Immature natural killer cell (primary cell): ENCODE measurements around the gene DHX30. TPM values are rescaled to one million over a fixed set of nuclear protein-coding genes. Genes with fewer than 3 reads are reported as not detected.
"Not testable (repeated sequence)": the region's sequence is repeated elsewhere in the genome, so short reads cannot be mapped to it uniquely, and the experiment has no call there.

ENCODE experiments used
- DNase-seq, 3 donors: peaks; one replicate each; pipeline ENCODE4 v3.0.0; 2022; ENCODE audit warnings: mixed read lengths in 1 of 3
- H3K27ac Mint-ChIP-seq, 6 donors: one replicate each; pipeline ENCODE4 v1.8.0; 2020; ENCODE audit warnings: mixed read lengths in 6 of 6, mild to moderate bottlenecking in 5 of 6, inconsistent platforms in 4 of 6, moderate library complexity in 3 of 6
- H3K27me3 Mint-ChIP-seq, 3 donors: one replicate each; pipeline ENCODE4 v1.8.0; 2020 to 2021; ENCODE audit warnings: low read depth in 3 of 3, mild to moderate bottlenecking in 3 of 3, mixed read lengths in 3 of 3, moderate library complexity in 3 of 3, inconsistent platforms in 1 of 3
- H3K36me3 Mint-ChIP-seq, 3 donors: one replicate each; pipeline ENCODE4 v1.8.0; 2020; ENCODE audit warnings: mixed read lengths in 3 of 3, inconsistent platforms in 2 of 3, mild to moderate bottlenecking in 2 of 3
- H3K4me1 Mint-ChIP-seq, 2 donors: one replicate each; pipeline ENCODE4 v1.8.0; 2020; ENCODE audit warnings: inconsistent platforms in 2 of 2, mild to moderate bottlenecking in 2 of 2, mixed read lengths in 2 of 2, moderate library complexity in 1 of 2
- H3K4me3 Mint-ChIP-seq, 5 donors: one replicate each; pipeline ENCODE4 v1.8.0; 2020; ENCODE audit warnings: mild to moderate bottlenecking in 5 of 5, mixed read lengths in 5 of 5, inconsistent platforms in 3 of 5, moderate library complexity in 3 of 5
- H3K9me3 Mint-ChIP-seq, 6 donors: one replicate each; pipeline ENCODE4 v1.8.0; 2020; ENCODE audit warnings: mild to moderate bottlenecking in 6 of 6, mixed read lengths in 6 of 6, inconsistent platforms in 4 of 6, moderate library complexity in 3 of 6
- polyA plus RNA-seq, 3 donors: library from polyadenylated mRNA; unstranded; fragments of 300-500 nt; fragmentation: Illumina TruSeq; gene quantifications; one replicate each; pipeline ENCODE4 v1.2.3, GENCODE V29; 2021

The DHX30 gene
- polyA plus RNA-seq, 3 donors from 2014 or later: 23.2 to 44.4 (median 28.0) TPM

DNA sequence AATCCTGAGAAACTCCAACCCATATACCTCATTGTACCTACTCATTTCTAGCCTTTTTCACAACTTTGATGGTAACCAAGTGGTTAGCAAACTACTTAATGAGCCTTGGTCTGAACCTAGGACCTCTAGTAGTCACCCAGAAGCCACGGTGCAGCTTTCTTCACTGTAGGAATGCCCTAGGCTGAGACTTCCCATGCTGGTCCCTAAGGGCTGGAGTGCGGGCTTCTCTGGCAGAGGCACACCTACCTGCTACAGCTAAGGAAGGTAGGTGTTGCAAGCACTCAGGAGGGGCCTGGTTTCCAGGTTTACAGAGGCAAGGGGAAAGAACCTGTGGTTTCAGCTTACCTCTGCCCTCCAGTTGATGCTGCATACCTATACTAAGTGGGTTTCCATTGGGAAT, 65.4 kb downstream of the DHX30 start:
- no peak overlapping the region for H3K4me3 Mint-ChIP-seq
- no peaks in the 10 kb centered on the region for H3K4me1 Mint-ChIP-seq
- peaks cover 0 to 1% (median 0%) of the 10 kb centered on the region in 6 donors for H3K9me3 Mint-ChIP-seq
- H3K36me3 Mint-ChIP-seq: peaks cover 31 to 45% (median 32%) of the 10 kb centered on the region in 3 donors
- H3K27ac Mint-ChIP-seq: no peak overlapping the region
- no peaks in the 10 kb centered on the region for H3K27me3 Mint-ChIP-seq
- no peak for DNase-seq

DNA sequence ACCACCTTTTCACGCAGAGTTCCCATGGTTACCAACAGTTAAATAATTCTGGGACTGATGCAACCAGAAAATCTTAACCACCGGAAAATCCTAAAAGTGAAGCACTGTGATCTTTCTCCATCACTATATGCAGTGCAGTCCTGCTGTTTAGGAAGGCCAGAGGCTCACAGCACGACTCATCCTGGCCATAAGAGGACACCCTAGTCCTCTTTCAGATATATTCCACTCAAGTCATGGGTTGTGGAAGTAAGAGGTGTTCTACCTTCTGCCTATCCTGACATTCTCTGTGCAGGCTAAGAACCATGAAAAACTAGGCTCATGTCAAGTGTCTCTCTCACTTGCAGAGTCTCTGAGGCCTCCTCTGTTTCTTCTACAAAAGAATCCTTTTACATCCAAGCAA, 67.2 kb downstream of the DHX30 start:
- Mint-ChIP-seq H3K9me3 (peaks cover 0 to 1% (median 0%) of the 10 kb centered on the region in 6 donors), H3K27ac (peak overlapping the region in 1 of 6 donors; percentile 50), H3K4me3 (no peak overlapping the region), H3K27me3 (no peaks in the 10 kb centered on the region), H3K4me1 (no peaks in the 10 kb centered on the region), H3K36me3 (peaks cover 31 to 47% (median 31%) of the 10 kb centered on the region in 3 donors)
- DNase-seq: no peak

DNA sequence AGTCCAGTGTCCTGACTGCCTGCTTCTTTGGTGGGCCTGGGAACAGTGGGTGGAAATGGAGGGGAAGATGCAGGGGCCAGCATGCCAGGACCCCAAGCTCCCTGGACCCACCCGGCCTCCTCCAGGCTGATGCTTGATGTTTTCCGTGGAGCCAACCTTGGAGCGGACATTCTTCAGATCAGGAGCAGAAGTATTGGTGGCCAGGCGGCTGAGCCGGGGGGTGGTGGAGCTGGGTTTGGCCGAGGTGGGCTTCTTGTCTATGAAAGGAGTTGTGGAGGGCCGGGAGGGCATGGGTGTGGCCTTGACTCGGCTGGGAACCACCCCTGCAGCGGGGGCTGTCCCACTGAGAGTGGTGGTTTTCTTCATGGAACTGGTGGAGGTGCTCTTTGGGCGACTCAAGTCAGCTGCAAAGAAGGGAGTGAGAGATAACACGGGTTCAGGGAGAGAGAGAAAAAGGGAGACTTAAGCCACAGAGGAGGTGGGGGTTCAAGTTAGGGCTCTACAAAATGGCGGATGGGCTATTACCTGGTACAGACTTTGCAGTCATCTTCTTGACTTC, 67.8 kb downstream of the DHX30 start:
- H3K36me3 Mint-ChIP-seq: peaks cover 26 to 44% (median 26%) of the 10 kb centered on the region in 3 donors
- no peak for DNase-seq
- peaks cover 0 to 1% (median 0%) of the 10 kb centered on the region in 6 donors for H3K9me3 Mint-ChIP-seq
- H3K4me1 Mint-ChIP-seq: no peaks in the 10 kb centered on the region
- no peak overlapping the region for H3K27ac Mint-ChIP-seq
- no peaks in the 10 kb centered on the region for H3K27me3 Mint-ChIP-seq
- no peak overlapping the region for H3K4me3 Mint-ChIP-seq

DNA sequence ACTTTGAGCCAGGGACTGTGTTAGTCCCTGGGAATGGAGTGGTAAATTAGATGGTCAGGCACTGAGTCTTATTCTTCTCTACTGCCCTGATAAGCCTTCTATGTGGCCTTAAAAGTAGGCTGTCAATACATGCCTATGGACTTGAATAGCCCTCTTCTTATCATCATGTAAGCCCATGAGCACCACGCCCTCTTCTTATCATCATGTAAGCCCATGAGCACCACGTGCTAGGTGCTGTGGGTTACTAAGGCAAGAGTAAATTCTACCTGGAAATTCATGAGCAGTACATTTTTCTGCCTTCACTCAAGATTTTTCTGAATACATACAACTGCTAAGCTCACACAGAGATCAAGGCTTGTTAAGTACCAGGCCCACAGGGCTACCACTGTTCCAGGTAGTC, 68.5 kb downstream of the DHX30 start:
- Mint-ChIP-seq H3K9me3 (peaks cover 0 to 1% (median 0%) of the 10 kb centered on the region in 6 donors), H3K27ac (peak overlapping the region in 1 of 6 donors; percentile 25), H3K4me3 (no peak overlapping the region), H3K36me3 (peaks cover 20 to 40% (median 21%) of the 10 kb centered on the region in 3 donors), H3K27me3 (no peaks in the 10 kb centered on the region), H3K4me1 (no peaks in the 10 kb centered on the region)
- no peak for DNase-seq

DNA sequence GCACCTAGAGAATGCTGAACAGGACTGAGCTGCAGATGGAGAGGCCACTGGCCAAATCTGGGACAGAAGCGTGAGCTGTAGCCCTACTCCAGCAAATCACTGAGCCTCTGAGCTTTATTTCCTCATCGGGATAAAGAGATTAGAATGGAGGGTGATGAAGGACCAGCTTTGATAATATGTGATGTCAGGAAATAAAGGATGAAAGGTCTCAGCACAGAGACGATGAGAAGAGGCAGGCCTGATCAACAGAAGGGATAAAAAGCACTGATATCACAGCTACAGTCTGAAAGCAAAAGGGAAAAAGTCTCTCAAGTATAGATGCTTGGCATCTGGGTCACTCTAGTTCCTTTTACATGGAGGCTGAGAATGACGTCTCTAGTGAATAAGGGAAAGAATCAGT, 70.0 kb downstream of the DHX30 start:
- no peak for DNase-seq
- Mint-ChIP-seq H3K9me3 (no peaks in the 10 kb centered on the region), H3K4me1 (peaks cover 9 to 11% of the 10 kb centered on the region in 2 donors), H3K27ac (no peak overlapping the region), H3K27me3 (no peaks in the 10 kb centered on the region), H3K36me3 (peaks cover 18 to 37% (median 21%) of the 10 kb centered on the region in 3 donors), H3K4me3 (no peak overlapping the region)

DNA sequence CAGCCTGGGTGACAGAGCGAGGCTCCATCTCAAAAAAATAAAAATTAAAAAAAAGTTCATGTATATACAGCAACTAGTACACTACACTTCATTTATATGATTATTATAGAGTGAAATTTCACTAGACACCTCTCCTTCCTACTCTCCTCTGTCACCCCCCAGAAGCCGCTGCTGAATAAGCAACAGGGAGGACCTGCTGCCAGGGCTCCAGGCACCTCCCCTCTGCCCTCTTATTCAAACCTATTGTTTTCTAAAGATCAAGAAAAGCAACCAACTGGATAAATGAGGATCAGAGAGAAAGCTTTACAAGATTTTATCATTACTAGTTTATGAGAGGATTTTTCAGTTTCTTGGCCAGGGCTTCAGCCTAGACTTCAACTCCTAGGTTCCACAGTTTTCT, 71.5 kb downstream of the DHX30 start:
- H3K27ac Mint-ChIP-seq: no peak overlapping the region

DNA sequence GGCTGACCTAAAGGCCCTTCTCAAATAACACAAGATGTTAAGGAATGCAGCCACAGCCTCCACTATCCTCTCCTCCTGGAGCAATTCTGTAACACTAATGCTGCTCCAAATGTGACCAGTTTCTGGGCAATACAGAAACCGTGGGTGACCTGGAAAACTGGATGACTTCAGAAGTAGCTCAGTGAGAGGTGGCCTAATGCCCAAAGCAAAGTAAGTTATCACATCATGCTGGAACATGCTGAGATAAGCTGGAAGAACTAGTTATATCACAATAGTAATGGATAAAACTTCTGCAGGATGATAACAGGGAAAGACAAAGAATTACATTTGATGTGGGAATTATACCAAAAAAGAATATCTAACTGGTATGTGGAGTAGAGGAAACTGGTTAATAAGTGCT, 72.0 kb downstream of the DHX30 start:
- H3K27me3 Mint-ChIP-seq: no peaks in the 10 kb centered on the region
- H3K9me3 Mint-ChIP-seq: no peaks in the 10 kb centered on the region
- H3K4me3 Mint-ChIP-seq: no peak overlapping the region
- no peak overlapping the region for H3K27ac Mint-ChIP-seq
- no peak for DNase-seq
- peaks cover 9 to 23% (median 9%) of the 10 kb centered on the region in 3 donors for H3K36me3 Mint-ChIP-seq
- peaks cover 9 to 13% of the 10 kb centered on the region in 2 donors for H3K4me1 Mint-ChIP-seq

More for the DNA sequence above, 71.5 kb downstream of the DHX30 start:
- Mint-ChIP-seq H3K36me3 (peaks cover 13 to 27% (median 14%) of the 10 kb centered on the region in 3 donors), H3K4me3 (no peak overlapping the region), H3K9me3 (no peaks in the 10 kb centered on the region), H3K4me1 (peaks cover 9 to 13% of the 10 kb centered on the region in 2 donors), H3K27me3 (no peaks in the 10 kb centered on the region)
- no peak for DNase-seq

DNA sequence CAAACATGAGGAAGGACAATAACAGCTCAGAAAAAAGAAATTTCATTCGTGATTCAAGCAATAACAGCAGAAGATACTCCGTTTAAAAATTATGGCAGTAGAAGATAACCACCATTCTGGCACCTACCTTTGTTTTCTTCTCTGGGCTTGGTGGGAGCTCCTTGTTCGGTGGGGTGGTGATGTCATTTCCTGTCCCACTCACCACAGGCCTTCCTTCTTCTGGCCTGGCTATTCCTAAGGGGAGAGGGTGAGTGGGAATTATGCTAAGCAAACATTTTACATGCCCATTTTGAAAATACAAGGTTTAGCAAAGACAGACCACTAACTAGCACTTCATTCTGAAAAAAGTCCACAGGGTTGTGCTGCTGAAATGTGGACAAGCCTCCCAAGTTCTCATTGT, 74.4 kb downstream of the DHX30 start:
- Mint-ChIP-seq H3K27me3 (no peaks in the 10 kb centered on the region), H3K4me3 (no peak overlapping the region), H3K9me3 (no peaks in the 10 kb centered on the region), H3K27ac (peak overlapping the region in 4 of 6 donors; percentile 12 to 45 (median 30)), H3K36me3 (peaks cover 4 to 6% (median 5%) of the 10 kb centered on the region in 3 donors), H3K4me1 (peaks cover 9 to 13% of the 10 kb centered on the region in 2 donors)
- DNase-seq: no peak

DNA sequence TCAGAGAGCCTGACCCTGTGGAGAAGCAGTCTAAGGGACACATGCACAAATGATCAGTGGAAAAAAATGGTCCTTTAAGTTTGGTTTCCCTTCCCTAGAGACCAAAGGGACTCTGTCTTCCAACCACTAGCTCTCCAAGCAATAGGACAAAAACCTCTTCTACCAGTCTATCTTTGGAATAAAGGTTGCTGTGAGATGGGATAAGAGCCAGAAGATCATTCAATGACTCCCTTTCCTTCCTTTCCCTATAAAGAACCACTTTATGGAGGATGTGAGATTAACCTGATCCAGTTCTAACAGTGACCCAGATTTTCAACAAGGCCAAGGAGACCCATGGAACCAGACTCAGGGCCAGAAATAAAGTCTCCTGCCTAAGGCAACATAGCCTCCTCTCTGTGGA, 74.8 kb downstream of the DHX30 start:
- peaks cover 9 to 13% of the 10 kb centered on the region in 2 donors for H3K4me1 Mint-ChIP-seq
- H3K27me3 Mint-ChIP-seq: peaks cover 0 to under 1% (median 0%) of the 10 kb centered on the region in 3 donors
- no peak overlapping the region for H3K4me3 Mint-ChIP-seq
- peak overlapping the region in 5 of 6 donors; percentile 12 to 75 (median 37) for H3K27ac Mint-ChIP-seq
- DNase-seq: no peak
- no peaks in the 10 kb centered on the region for H3K9me3 Mint-ChIP-seq
- peaks cover 4 to 6% (median 5%) of the 10 kb centered on the region in 3 donors for H3K36me3 Mint-ChIP-seq

DNA sequence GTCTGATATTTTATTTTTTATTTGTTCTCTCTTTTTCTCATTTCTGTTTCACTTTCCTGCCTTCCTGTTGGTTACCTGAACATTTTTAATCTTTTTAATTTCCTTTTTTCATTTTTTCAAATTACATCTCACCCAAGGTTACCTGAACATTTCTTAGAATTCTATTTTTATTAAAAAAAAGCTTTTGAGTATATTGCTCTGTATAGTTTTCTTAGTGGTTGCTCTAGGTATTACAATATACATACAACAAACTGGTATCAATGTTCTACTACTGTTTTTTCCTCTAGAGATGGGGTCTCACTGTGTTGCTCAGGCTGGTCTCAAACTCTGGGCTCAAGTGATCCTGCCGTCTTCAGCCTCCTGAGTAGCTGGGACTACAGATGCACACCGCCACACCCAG, 79.4 kb downstream of the DHX30 start:
- peaks cover 0 to 2% (median 2%) of the 10 kb centered on the region in 3 donors for H3K27me3 Mint-ChIP-seq
- no peak overlapping the region for H3K4me3 Mint-ChIP-seq
- peaks cover 6 to 8% of the 10 kb centered on the region in 2 donors for H3K4me1 Mint-ChIP-seq
- no peak for DNase-seq
- H3K36me3 Mint-ChIP-seq: peaks cover 5 to 16% (median 15%) of the 10 kb centered on the region in 3 donors
- no peak overlapping the region for H3K27ac Mint-ChIP-seq
- H3K9me3 Mint-ChIP-seq: no peaks in the 10 kb centered on the region

DNA sequence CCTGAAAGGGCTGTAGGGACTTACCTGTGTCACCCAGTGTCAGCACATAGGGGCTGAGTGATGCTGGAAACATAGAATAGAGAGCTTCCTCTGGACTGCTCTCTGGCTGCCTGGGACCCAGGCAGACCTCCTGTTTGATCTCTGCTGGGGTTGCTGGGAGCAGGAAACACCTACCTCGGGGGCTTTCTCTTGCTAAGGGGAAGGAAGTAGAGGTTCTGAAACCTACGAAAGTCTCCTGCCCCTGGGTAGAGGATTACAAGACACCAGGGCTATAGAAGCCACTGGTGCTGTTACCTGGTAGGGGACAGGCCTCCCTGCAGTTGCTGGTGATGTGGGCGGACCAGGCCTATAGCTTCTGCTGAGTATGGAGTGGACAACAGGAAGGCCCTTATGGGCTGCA, 81.7 kb downstream of the DHX30 start:
- Mint-ChIP-seq H3K27ac (no peak overlapping the region), H3K9me3 (no peaks in the 10 kb centered on the region), H3K36me3 (peaks cover 5 to 22% (median 20%) of the 10 kb centered on the region in 3 donors), H3K27me3 (peaks cover 0 to 2% (median 2%) of the 10 kb centered on the region in 3 donors), H3K4me1 (peaks cover 0 to 2% of the 10 kb centered on the region in 2 donors), H3K4me3 (no peak overlapping the region)
- DNase-seq: no peak

DNA sequence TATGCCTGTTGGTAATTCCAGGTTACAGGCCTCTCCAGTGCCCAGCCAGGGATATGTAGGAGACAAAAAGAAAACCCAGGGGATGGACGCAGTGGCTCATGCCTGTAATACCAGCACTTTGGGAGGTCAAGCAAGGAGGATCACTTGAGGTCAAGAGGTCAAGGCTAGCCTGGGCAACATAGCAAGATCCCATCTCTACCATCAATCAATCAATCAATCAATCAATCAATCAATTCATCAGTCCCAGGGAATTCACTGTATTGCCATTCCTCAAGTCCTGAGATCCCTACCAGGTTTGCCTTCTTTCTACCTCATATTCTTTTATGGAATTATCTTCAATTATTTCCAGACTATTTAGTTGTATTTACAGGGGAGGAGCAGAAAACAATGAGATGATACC, 82.2 kb downstream of the DHX30 start:
- no peak overlapping the region for H3K4me3 Mint-ChIP-seq

DNA sequence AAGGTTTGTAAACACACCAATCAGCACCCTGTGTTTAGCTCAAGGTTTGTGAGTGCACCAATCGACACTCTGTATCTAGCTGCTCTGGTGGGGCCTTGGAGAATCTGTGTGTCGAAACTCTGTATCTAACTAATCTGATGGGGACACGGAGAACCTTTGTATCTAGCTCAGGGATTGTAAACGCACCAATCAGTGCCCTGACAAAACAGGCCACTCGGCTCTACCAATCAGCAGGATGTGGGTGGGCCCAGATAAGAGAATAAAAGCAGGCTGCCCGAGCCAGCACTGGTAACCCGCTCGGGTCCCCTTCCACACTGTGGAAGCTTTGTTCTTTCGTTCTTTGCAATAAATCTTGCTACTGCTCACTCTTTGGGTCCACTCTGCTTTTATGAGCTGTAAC, 85.1 kb downstream of the DHX30 start:
- H3K27ac Mint-ChIP-seq, H3K27me3 Mint-ChIP-seq, DNase-seq, H3K4me1 Mint-ChIP-seq, H3K4me3 Mint-ChIP-seq, H3K9me3 Mint-ChIP-seq: not testable (repeated sequence)
- peaks cover 15 to 39% (median 35%) of the 10 kb centered on the region in 3 donors for H3K36me3 Mint-ChIP-seq

More for the DNA sequence above, 82.2 kb downstream of the DHX30 start:
- H3K9me3 Mint-ChIP-seq: no peaks in the 10 kb centered on the region
- H3K27me3 Mint-ChIP-seq: peaks cover 0 to 2% (median 2%) of the 10 kb centered on the region in 3 donors
- peaks cover 5 to 25% (median 20%) of the 10 kb centered on the region in 3 donors for H3K36me3 Mint-ChIP-seq
- H3K27ac Mint-ChIP-seq: peak overlapping the region in 1 of 6 donors; percentile 14
- peaks cover 0 to 2% of the 10 kb centered on the region in 2 donors for H3K4me1 Mint-ChIP-seq
- no peak for DNase-seq

DNA sequence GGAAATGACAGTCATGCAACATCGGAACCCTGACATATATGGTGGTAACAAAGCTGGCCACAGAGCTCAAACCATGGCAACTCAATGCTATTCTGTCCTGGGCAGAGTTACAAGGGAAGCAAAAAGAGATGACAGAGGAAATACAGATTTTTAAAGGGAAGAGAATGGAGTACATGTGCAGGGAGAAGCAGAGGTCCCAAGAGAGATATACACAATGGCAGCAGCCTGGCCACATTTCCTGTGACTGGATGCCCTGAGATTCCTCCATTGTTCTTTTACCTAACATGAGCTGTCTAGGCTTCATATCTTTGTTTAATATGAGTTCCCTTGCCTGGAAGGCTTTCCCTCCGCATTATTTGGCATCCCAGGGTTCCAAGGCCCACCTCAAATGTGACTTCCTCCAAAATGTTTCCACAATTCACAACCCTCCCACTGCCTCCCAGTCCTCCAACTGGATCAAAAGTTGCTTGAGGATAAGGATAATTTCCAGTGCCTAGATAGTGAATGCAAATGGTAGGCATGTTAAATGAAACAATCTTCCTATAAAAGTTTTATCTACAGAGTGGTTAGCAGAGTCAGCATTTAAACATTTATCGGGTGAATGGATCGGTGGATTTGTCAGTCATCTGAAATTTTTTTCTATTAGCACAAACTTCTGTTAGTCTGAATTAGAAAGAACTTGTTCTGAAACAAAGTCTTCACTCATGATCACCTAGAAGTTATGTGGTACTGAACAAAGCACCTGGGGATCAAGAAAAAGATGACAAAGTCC, 86.2 kb downstream of the DHX30 start:
- Mint-ChIP-seq H3K4me3 (no peak overlapping the region), H3K4me1 (peaks cover 0 to 2% of the 10 kb centered on the region in 2 donors), H3K27ac (no peak overlapping the region), H3K27me3 (peaks cover 0 to 2% (median 0%) of the 10 kb centered on the region in 3 donors), H3K9me3 (no peaks in the 10 kb centered on the region), H3K36me3 (peaks cover 19 to 44% (median 36%) of the 10 kb centered on the region in 3 donors)
- no peak for DNase-seq
